H1 (cell line): ENCODE results near the gene TMEM185B. TPM values are rescaled to one million over a fixed set of nuclear protein-coding genes. Genes with fewer than 3 reads are reported as not detected.

Source experiments
- CTCF ChIA-PET: fragments of 300-600 bp; sonication (Branson Sonifier 250); formaldehyde crosslinking; loops from one replicate; lab custom pipeline; 2021; ENCODE audit not compliant: partially characterized antibody; lab: Charles Lee
- POLR2A ChIA-PET: fragments of 300-600 bp; sonication (Branson Sonifier 250); formaldehyde crosslinking; loops from one replicate; lab custom pipeline; 2021; ENCODE audit warnings: inconsistent platforms; ENCODE audit not compliant: partially characterized antibody; lab: Charles Lee
- DNase-seq, 2 experiments: peaks; one replicate each; pipeline versions ENCODE4 v3.0.0 to v3.0.0-alpha.2; 2010 to 2022; ENCODE audit warnings: low spot score in 2 of 2, low read depth in 1 of 2, mixed read lengths in 1 of 2
- FAIRE-seq: peaks from 2 replicates; lab custom pipeline; 2011; peaks lifted over from hg19 to GRCh38; lab: Jason Lieb, UNC
- H2AFZ ChIP-seq: 2 replicates; pipeline ENCODE4 v1.8.1; 2012; ENCODE audit warnings: low read length, inconsistent platforms
- H2AK5ac ChIP-seq: 2 replicates; pipeline ENCODE4 v1.6.1; 2013; ENCODE audit warnings: low read depth, low read length
- H2BK120ac ChIP-seq: replicated peaks from 2 replicates; pipeline ENCODE3; 2013; ENCODE audit warnings: low read depth, low read length, inconsistent platforms
- H2BK12ac ChIP-seq: 2 replicates; pipeline ENCODE4 v1.6.1; 2013; ENCODE audit warnings: low read depth, low read length
- H2BK15ac ChIP-seq: 2 replicates; pipeline ENCODE4 v1.6.1; 2013; ENCODE audit warnings: low read length
- H2BK20ac ChIP-seq: 2 replicates; pipeline ENCODE4 v1.6.1; 2013; ENCODE audit warnings: low read length
- H2BK5ac ChIP-seq: 2 replicates; pipeline ENCODE4 v1.6.1; 2013; ENCODE audit warnings: low read depth, low read length
- H3K14ac ChIP-seq: 2 replicates; pipeline ENCODE4 v1.6.1; 2013; ENCODE audit warnings: inconsistent platforms; ENCODE audit not compliant: insufficient read length
- H3K18ac ChIP-seq: 2 replicates; pipeline ENCODE4 v1.6.1; 2013; ENCODE audit warnings: low read length; ENCODE audit errors: extremely low read depth
- H3K23ac ChIP-seq: 2 replicates; pipeline ENCODE4 v1.6.1; 2013; ENCODE audit warnings: inconsistent platforms; ENCODE audit not compliant: insufficient read length
- H3K23me2 ChIP-seq: 2 replicates; pipeline ENCODE4 v1.6.1; 2013; ENCODE audit warnings: low read depth, low read length
- H3K27ac ChIP-seq: 2 replicates; pipeline ENCODE4 v1.6.1; 2011; ENCODE audit warnings: low read depth, low read length, inconsistent platforms
- H3K27me3 ChIP-seq, 4 experiments: replicated peaks in 1 of 4; 1 replicate in 1 of 4; 2 replicates in 3 of 4; pipeline versions ENCODE4 v1.6.1 to v1.8.1; 2011 to 2013; ENCODE audit warnings: low read length in 3 of 4, mild to moderate bottlenecking in 3 of 4, inconsistent platforms in 2 of 4, mixed read lengths in 2 of 4, moderate library complexity in 1 of 4; ENCODE audit not compliant: control insufficient read depth in 3 of 4, insufficient read depth in 3 of 4; ENCODE audit errors: extremely low read depth in 1 of 4
- H3K36me3 ChIP-seq, 4 experiments: 2 replicates each; pipeline versions ENCODE4 v1.6.1 to v1.8.1; 2011 to 2013; ENCODE audit warnings: mild to moderate bottlenecking in 4 of 4, low read length in 3 of 4, moderate library complexity in 2 of 4, control low read depth in 1 of 4, inconsistent platforms in 1 of 4; ENCODE audit not compliant: insufficient read depth in 4 of 4, control insufficient read depth in 2 of 4
- H3K4ac ChIP-seq: replicated peaks from 2 replicates; pipeline ENCODE3; 2013; ENCODE audit warnings: low read length, low read depth, mixed read lengths, inconsistent platforms; ENCODE audit not compliant: insufficient read length
- H3K4me1 ChIP-seq, 4 experiments: replicated peaks in 1 of 4; 1 replicate in 1 of 4; 2 replicates in 3 of 4; pipeline versions ENCODE4 v1.6.1 to v1.8.1; 2011 to 2013; ENCODE audit warnings: low read length in 3 of 4, inconsistent platforms in 2 of 4, mixed read lengths in 1 of 4; ENCODE audit not compliant: insufficient read depth in 4 of 4, control insufficient read depth in 3 of 4
- H3K4me2 ChIP-seq, 2 experiments: 2 replicates each; pipeline versions ENCODE4 v1.6.1 to v1.8.1; 2011 to 2013; ENCODE audit warnings: low read depth in 2 of 2, low read length in 2 of 2, control low read depth in 1 of 2, inconsistent platforms in 1 of 2, mild to moderate bottlenecking in 1 of 2; ENCODE audit not compliant: insufficient read depth in 1 of 2
- H3K4me3 ChIP-seq, 4 experiments: fragments of 200-600, 300-600 bp in 1 of 4; sonication (generic), shearing (Covaris generic), sonication (Bioruptor Twin) in 1 of 4; 2 replicates each; pipeline versions ENCODE4 v1.5.1 to v1.8.1; 2011 to 2016; ENCODE audit warnings: low read length in 4 of 4, low read depth in 3 of 4, control low read depth in 2 of 4, inconsistent platforms in 2 of 4, mild to moderate bottlenecking in 2 of 4, mixed read lengths in 1 of 4, moderate library complexity in 1 of 4; ENCODE audit not compliant: insufficient read depth in 2 of 4; ENCODE audit errors: extremely low read depth in 1 of 4
- H3K56ac ChIP-seq: replicated peaks from 2 replicates; pipeline ENCODE3; 2013; ENCODE audit warnings: low read depth, mild to moderate bottlenecking, mixed read lengths, low read length, inconsistent platforms; ENCODE audit not compliant: insufficient read length
- H3K79me1 ChIP-seq: 2 replicates; pipeline ENCODE4 v1.6.1; 2013; ENCODE audit warnings: low read depth, low read length, control low read depth
- H3K79me2 ChIP-seq, 2 experiments: 2 replicates each; pipeline versions ENCODE4 v1.6.1 to v1.8.1; 2012 to 2013; ENCODE audit warnings: low read length in 2 of 2, mild to moderate bottlenecking in 2 of 2, inconsistent platforms in 1 of 2; ENCODE audit not compliant: insufficient read depth in 2 of 2, control insufficient read depth in 1 of 2
- H3K9ac ChIP-seq, 4 experiments: replicated peaks in 1 of 4; 1 replicate in 1 of 4; 2 replicates in 3 of 4; pipeline versions ENCODE4 v1.6.1 to v1.8.1; 2011 to 2013; ENCODE audit warnings: low read depth in 3 of 4, low read length in 3 of 4, control low read depth in 2 of 4, mild to moderate bottlenecking in 2 of 4, moderate library complexity in 2 of 4, inconsistent platforms in 1 of 4; ENCODE audit errors: extremely low read depth in 1 of 4
- H3K9me3 ChIP-seq, 2 experiments: 2 replicates each; pipeline versions ENCODE4 v1.6.1 to v1.8.1; 2012 to 2013; ENCODE audit warnings: mild to moderate bottlenecking in 2 of 2, moderate library complexity in 2 of 2, control low read depth in 1 of 2, inconsistent platforms in 1 of 2, low read depth in 1 of 2, low read length in 1 of 2, mixed read lengths in 1 of 2; ENCODE audit not compliant: insufficient read depth in 2 of 2
- H4K20me1 ChIP-seq, 2 experiments: replicated peaks in 1 of 2; 2 replicates each; pipeline versions ENCODE3 to v1.8.1; 2011 to 2013; ENCODE audit warnings: inconsistent platforms in 2 of 2, low read length in 2 of 2, mild to moderate bottlenecking in 1 of 2; ENCODE audit not compliant: insufficient read depth in 2 of 2, control insufficient read depth in 1 of 2
- H4K5ac ChIP-seq: 2 replicates; pipeline ENCODE4 v1.6.1; 2013; ENCODE audit warnings: low read length, low read depth, mixed read lengths, inconsistent platforms; ENCODE audit not compliant: insufficient read length
- H4K8ac ChIP-seq: 2 replicates; pipeline ENCODE4 v1.8.0; 2013; ENCODE audit warnings: mild to moderate bottlenecking, moderate library complexity, low read length, inconsistent platforms; ENCODE audit not compliant: insufficient read depth; ENCODE audit errors: extremely low read depth
- H4K91ac ChIP-seq: replicated peaks from 2 replicates; pipeline ENCODE3; 2013; ENCODE audit warnings: low read length, mixed read lengths, inconsistent platforms; ENCODE audit not compliant: insufficient read length
- ASH2L ChIP-seq: fragments of 200-600, 300-600 bp; sonication (generic); IDR thresholded peaks from one replicate; pipeline ENCODE4 v1.7.1; 2017; ENCODE audit warnings: low read length
- ATF2 ChIP-seq: IDR thresholded peaks from 2 replicates; pipeline ENCODE4 v1.6.1; 2012; ENCODE audit warnings: low read length, inconsistent platforms
- CHD1 ChIP-seq: IDR thresholded peaks from 2 replicates; pipeline ENCODE4 v1.6.1; 2012; ENCODE audit warnings: low read depth, low read length, improper control_type of control experiment
- CHD2 ChIP-seq: IDR thresholded peaks from 2 replicates; pipeline ENCODE4 v1.6.1; 2012; ENCODE audit warnings: low read length, improper control_type of control experiment
- EGR1 ChIP-seq: IDR thresholded peaks from 2 replicates; pipeline ENCODE4 v1.6.1; 2011; ENCODE audit warnings: low read depth, low read length, borderline replicate concordance
- GTF2F1 ChIP-seq: IDR thresholded peaks from 2 replicates; pipeline ENCODE4 v1.6.1; 2012; ENCODE audit warnings: low read depth, low read length, improper control_type of control experiment, borderline replicate concordance
- KDM4A ChIP-seq: IDR thresholded peaks from one replicate; pipeline ENCODE4 v1.7.1; 2012; ENCODE audit warnings: low read depth, mild to moderate bottlenecking, moderate library complexity, low read length, inconsistent platforms; ENCODE audit not compliant: severe bottlenecking
- NANOG ChIP-seq: IDR thresholded peaks from 2 replicates; pipeline ENCODE4 v1.6.1; 2011; ENCODE audit warnings: low read length, low read depth, mild to moderate bottlenecking, inconsistent platforms; ENCODE audit not compliant: insufficient read depth, poor library complexity, severe bottlenecking
- POLR2AphosphoS5 ChIP-seq: IDR thresholded peaks from 2 replicates; pipeline ENCODE4 v1.6.1; 2011; ENCODE audit warnings: low read depth, low read length
- SUZ12 ChIP-seq: fragments of 200-600 bp; sonication (generic); IDR thresholded peaks from 2 replicates; pipeline ENCODE4 v1.6.1; 2012; ENCODE audit warnings: mild to moderate bottlenecking, inconsistent platforms, low read length, moderate library complexity, mixed read lengths
- WGBS, 2 experiments: shearing (Covaris generic) in 1 of 2; methylation state at CpG; one replicate each; pipeline versions ENCODE4 v1.1.6 to v1.1.7; 2013 to 2015; ENCODE audit warnings: low lambda C conversion rate in 2 of 2, mixed read lengths in 2 of 2, inconsistent platforms in 1 of 2, low coverage in 1 of 2, missing lambda C conversion rate in 1 of 2; ENCODE audit not compliant: insufficient replicate concordance in 2 of 2, insufficient coverage in 1 of 2, insufficient read length in 1 of 2; ENCODE audit errors: extremely low coverage in 1 of 2, missing lambda C conversion rate in 1 of 2; 5-methylcytosine and 5-hydroxymethylcytosine counted together
- polyA plus RNA-seq, 7 experiments: library from polyadenylated mRNA; depleted of rRNA in 3 of 7; stranded (reverse) in 5 of 7; unstranded in 2 of 7; fragments of >200 nt in 5 of 7; fragments of 200-250 nt in 2 of 7; gene quantifications; 1 replicate in 5 of 7; 2 replicates in 1 of 7; 4 replicates in 1 of 7; pipeline versions ENCODE4 v1.2.1 to v1.2.3, GENCODE V29; 2011 to 2013; ENCODE audit warnings: missing spikeins in 2 of 7, mixed read lengths in 2 of 7
- total RNA-seq: library from RNA; stranded (reverse); fragmentation: NEBNext Ultra II Directional; extraction: Animal tissue kit (Norgen Biotek cat#: 25700); gene quantifications from 2 replicates; pipeline ENCODE4 v1.2.1, GENCODE V29; 2021

Gene TMEM185B
- total and polyA plus RNA-seq, 2 of the 8 experiments (the other 6 are each of a cell fraction or from before 2014, with no cell fraction given): 13.5 to 14.0 TPM

GRCh38 chr2:120243211-120243610, 20.0 kb upstream of the TMEM185B start:
- H2BK20ac ChIP-seq: no peak overlapping the region
- no peak overlapping the region for H4K91ac ChIP-seq
- H3K4me3 ChIP-seq: no peak overlapping the region
- H3K14ac ChIP-seq: no peak overlapping the region
- H3K4ac ChIP-seq: no peak overlapping the region
- H3K79me2 ChIP-seq: no peaks in the 10 kb centered on the region
- no peak overlapping the region for H3K23ac ChIP-seq
- ChIA-PET CTCF (interaction anchor here (1.2 to 1.7 kb wide), 3 partner anchors 15 to 69 kb away, joined by 3 to 4 read pairs (median 3); no protein-coding TSS in a partner anchor), POLR2A (no interaction called here)
- H3K27ac ChIP-seq: no peak overlapping the region
- no peak overlapping the region for H2BK5ac ChIP-seq
- DNase-seq (no peak), FAIRE-seq (no peak)
- H4K5ac ChIP-seq: no peak overlapping the region
- no peak overlapping the region for H2BK120ac ChIP-seq
- H2AK5ac ChIP-seq: no peak overlapping the region
- no peak overlapping the region for H2AFZ ChIP-seq
- no peak overlapping the region for H2BK12ac ChIP-seq
- no peak overlapping the region for H3K56ac ChIP-seq
- 93% methylated on average over 3 of the region's 3 CpGs; no CpG with 5 or more reads in 1 of the 2 experiments for WGBS, 2 experiments
- H3K4me2 ChIP-seq: no peak overlapping the region
- TF ChIP-seq ASH2L (no peak), ATF2 (no peak), SUZ12 (no peak), KDM4A (no peak), EGR1 (no peak), CHD2 (no peak), GTF2F1 (no peak), POLR2AphosphoS5 (no peak), CHD1 (no peak), NANOG (no peak)
- no peak overlapping the region for H3K18ac ChIP-seq
- no peaks in the 10 kb centered on the region for H3K79me1 ChIP-seq
- H3K23me2 ChIP-seq: no peaks in the 10 kb centered on the region; the same call in 1 of the 2 replicates
- H2BK15ac ChIP-seq: no peak overlapping the region
- H3K9ac ChIP-seq: no peak overlapping the region
- peaks cover 0 to 1% of the 10 kb centered on the region in 2 experiments for H4K20me1 ChIP-seq
- no peaks in the 10 kb centered on the region for H3K9me3 ChIP-seq
- peaks cover 7 to 34% (median 21%) of the 10 kb centered on the region in 4 experiments for H3K4me1 ChIP-seq
- H3K27me3 ChIP-seq: peaks cover 0 to 6% (median 0%) of the 10 kb centered on the region in 4 experiments; a peak in 4 of 7 replicates
- H4K8ac ChIP-seq: peak overlapping the region; percentile 60; the same call in 1 of the 2 replicates
- no peaks in the 10 kb centered on the region for H3K36me3 ChIP-seq
